Measurements from ENCODE around the gene NGEF. TPM values are rescaled to one million over a fixed set of nuclear protein-coding genes. Genes with fewer than 3 reads are reported as not detected.

Gene NGEF
- total RNA-seq, 4 donors from 2014 or later: 4.0 to 16.5 (median 6.2) TPM

DNA sequence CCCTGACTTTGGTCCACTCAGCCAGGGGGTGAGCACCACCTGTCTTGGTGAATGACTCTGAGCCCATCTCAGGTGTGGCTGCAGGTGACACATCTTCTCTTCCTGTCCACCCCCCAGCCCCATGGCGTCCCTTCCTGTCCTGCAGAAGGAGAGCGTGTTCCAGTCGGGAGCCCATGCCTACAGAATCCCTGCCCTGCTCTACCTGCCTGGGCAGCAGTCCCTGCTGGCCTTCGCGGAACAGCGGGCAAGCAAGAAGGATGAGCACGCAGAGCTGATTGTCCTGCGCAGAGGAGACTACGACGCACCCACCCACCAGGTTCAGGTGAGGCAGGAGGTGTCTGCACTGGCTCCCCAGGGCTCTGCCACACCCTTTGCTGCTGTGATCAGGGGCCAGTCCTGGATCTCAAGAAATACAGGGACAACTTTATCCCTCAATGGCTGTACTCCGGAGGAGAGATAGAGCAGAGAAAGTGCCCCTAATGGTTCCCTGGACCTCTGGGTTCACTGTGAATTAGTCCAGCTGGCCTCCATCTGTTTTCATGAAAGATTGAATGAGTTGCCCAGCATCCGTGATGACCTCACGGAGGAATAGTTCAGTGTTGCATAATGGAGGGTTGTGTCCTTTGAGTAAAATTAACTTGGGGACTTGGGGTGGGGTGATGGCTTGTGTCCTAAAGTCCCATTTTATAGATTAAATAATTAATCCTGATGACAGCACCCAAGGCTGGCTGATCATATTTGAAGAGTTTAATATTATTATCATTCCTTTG lies 19.7 kb upstream of the NGEF start, which contains the start of gene NEU2:
NEU2 (plus strand) TSS at position 122 of the 770 bp plus-strand sequence; CDS start at position 122, 0 bp downstream.
- no peak for DNase-seq
- H3K9me3 ChIP-seq: no peaks in the 10 kb centered on the region
- H3K27me3 ChIP-seq: no peaks in the 10 kb centered on the region
- TF ChIP-seq, protein P1, sequence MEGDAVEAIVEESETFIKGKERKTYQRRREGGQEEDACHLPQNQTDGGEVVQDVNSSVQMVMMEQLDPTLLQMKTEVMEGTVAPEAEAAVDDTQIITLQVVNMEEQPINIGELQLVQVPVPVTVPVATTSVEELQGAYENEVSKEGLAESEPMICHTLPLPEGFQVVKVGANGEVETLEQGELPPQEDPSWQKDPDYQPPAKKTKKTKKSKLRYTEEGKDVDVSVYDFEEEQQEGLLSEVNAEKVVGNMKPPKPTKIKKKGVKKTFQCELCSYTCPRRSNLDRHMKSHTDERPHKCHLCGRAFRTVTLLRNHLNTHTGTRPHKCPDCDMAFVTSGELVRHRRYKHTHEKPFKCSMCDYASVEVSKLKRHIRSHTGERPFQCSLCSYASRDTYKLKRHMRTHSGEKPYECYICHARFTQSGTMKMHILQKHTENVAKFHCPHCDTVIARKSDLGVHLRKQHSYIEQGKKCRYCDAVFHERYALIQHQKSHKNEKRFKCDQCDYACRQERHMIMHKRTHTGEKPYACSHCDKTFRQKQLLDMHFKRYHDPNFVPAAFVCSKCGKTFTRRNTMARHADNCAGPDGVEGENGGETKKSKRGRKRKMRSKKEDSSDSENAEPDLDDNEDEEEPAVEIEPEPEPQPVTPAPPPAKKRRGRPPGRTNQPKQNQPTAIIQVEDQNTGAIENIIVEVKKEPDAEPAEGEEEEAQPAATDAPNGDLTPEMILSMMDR (IDR thresholded peaks at IDR 0.05): no peak
- TF ChIP-seq POLR2A (IDR thresholded peaks at IDR 0.05): no peak
- intact Hi-C loops (cut with DNase I): loop anchor here (10.0 kb wide), 1 partner anchor 202 kb away; no protein-coding TSS in a partner anchor
- H3K4me3 ChIP-seq: no peak within 1 kb of the TSS
- H3K4me1 ChIP-seq: peaks cover 0 to 5% (median 0%) of the 10 kb centered on the region in 3 donors
- no peak within 1 kb of the TSS for H3K27ac ChIP-seq
- no peaks in the 10 kb centered on the region for H3K36me3 ChIP-seq
- WGBS, 2 donors: 82 to 84% methylated on average over 2 to 3 of the region's 13 CpGs

DNA sequence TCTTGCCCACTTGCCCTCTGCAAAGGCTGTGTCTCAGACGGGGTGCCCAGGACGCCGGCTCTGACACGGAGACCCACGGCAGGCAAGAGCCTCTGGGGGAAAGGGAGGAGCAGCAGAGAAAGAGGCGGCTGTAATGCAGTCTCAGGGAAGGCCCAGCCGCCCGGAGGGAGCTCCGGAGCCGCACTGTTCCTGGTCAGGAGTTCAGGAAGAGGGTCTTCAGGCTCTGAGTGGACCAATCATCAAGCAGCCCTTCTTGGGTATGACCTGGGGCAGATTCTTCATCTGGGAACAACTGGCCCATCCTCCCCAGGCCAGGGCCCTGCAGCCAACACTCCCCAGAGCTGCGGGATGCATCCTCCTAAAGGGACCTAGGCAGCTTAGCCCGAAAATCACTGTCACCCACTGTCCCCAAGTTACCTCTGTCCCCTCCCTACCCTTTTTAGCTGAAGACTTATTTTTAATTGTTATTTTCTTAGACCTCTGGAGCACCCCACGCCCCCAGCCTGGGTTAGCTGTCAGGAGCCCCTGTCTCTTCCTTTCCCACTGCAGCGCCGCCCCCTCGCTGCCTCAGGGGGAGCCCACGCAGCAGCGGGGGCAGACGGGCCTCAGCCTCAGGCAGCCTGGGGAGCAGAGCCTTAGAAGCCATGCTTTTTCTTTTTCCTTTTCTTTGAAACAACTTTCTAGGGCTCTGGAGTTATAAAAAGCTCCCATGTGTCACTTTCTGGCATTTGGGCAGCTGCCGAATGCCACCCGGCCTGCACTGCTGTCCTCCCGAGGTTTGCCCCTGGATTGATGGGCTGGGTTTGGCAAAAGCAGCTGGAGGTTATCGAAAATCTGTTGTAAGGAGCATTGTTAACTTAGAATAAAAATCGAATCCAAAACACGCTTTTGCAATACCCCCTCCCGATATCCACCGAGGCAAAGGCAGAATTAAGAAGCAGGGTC lies 18.8 kb upstream of the NGEF start:
- no peaks in the 10 kb centered on the region for H3K9me3 ChIP-seq
- TF ChIP-seq POLR2A (IDR thresholded peaks at IDR 0.05): no peak
- TF ChIP-seq, protein P1 (IDR thresholded peaks at IDR 0.05): no peak
- intact Hi-C loops (cut with DNase I): loop anchor here (10.0 kb wide), 1 partner anchor 203 kb away; no protein-coding TSS in a partner anchor
- 71 to 90% methylated on average over 19 to 26 of the region's 27 CpGs for WGBS, 2 donors
- no peak overlapping the region for H3K27ac ChIP-seq
- no peaks in the 10 kb centered on the region for H3K36me3 ChIP-seq
- no peaks in the 10 kb centered on the region for H3K27me3 ChIP-seq
- H3K4me1 ChIP-seq: peaks cover 0 to 5% (median 0%) of the 10 kb centered on the region in 3 donors
- no peak for DNase-seq
- no peak overlapping the region for H3K4me3 ChIP-seq

DNA sequence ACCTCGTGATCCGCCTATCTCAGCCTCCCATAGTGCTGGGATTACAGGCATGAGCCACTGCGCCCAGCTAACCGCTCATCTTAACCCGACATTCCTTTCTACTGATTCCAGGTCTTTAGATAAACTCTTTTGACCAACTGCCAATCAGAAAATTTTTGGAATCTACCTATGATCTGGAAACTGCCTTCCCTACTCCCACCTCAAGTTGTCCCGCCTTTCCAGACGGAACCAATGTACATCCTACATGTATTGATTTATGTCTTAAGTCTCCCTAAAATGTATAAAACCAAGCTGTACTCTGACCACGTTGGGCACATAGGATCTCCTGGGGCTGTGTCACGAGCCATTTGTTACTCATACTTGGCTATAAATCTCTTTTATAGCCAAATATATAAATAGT lies 16.3 kb upstream of the NGEF start:
- H3K9me3 ChIP-seq: no peaks in the 10 kb centered on the region
- no peak for DNase-seq
- H3K4me1 ChIP-seq: peaks cover 0 to 6% (median 0%) of the 10 kb centered on the region in 3 donors
- no peak for TF ChIP-seq POLR2A (IDR thresholded peaks at IDR 0.05)
- no peak overlapping the region for H3K4me3 ChIP-seq
- no peak overlapping the region for H3K27ac ChIP-seq
- intact Hi-C loops (cut with DNase I): no loop called here
- H3K36me3 ChIP-seq: no peaks in the 10 kb centered on the region
- no peaks in the 10 kb centered on the region for H3K27me3 ChIP-seq
- WGBS, 2 donors: 76 to 90% methylated on average over 9 of the region's 9 CpGs

DNA sequence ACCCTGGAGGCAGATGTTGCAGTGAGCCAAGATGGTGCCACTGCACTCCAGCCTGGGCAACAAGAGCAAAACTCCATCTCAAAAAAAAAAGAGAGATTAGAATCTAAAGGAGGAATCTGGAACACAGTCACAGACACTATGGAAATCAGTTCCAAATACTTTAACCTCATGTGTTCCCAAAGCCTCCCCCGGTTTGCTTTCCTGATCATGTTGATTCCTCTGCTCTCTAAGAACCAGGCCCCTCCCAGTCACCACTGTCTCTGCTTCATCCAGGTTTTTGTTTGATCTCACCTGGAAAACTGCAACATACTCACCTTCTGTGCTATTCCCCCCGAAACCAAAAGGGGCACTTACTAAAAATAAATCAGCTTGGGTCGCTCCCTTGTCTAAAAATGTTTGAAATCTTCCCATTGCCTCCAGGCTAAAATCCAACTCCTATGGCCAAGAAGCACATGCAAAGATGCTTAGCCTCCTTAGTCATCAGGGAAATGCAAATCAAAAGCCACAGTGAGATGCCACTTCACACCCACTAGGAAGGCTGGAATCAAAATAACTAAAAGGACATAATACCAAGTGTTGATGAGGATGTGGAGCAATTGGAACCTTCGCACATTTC lies 13.2 kb upstream of the NGEF start:
- H3K36me3 ChIP-seq: no peaks in the 10 kb centered on the region
- no peak overlapping the region for H3K4me3 ChIP-seq
- 33 to 50% methylated on average over 3 to 4 of the region's 4 CpGs for WGBS, 2 donors
- DNase-seq: no peak
- no peaks in the 10 kb centered on the region for H3K9me3 ChIP-seq
- H3K27me3 ChIP-seq: no peaks in the 10 kb centered on the region
- peaks cover 0 to 6% (median 0%) of the 10 kb centered on the region in 3 donors for H3K4me1 ChIP-seq
- intact Hi-C loops (cut with DNase I): no loop called here
- no peak overlapping the region for H3K27ac ChIP-seq
- TF ChIP-seq, protein P1 (IDR thresholded peaks at IDR 0.05): no peak
- no peak for TF ChIP-seq POLR2A (IDR thresholded peaks at IDR 0.05)

DNA sequence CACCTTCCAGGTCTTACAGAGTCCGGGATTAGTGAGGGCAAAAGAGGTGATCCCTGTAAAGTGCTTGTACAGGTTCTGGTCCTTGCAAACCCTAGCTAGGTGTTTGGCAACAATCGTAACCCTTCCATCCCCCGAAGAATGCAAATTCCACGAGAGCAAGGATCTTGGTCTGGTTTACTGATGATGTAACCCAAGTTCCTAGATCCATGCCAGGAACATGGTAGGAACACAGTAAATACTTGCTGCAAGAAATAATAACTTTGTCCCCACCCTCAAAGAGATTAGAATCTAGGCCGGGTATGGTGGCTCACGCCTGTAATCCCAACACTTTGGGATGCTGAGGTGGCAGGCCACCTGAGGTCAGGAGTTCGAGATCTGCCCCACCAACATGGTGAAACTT lies 12.7 kb upstream of the NGEF start:
- H3K27me3 ChIP-seq: no peaks in the 10 kb centered on the region
- DNase-seq: no peak
- H3K4me1 ChIP-seq: peaks cover 0 to 10% (median 0%) of the 10 kb centered on the region in 3 donors
- H3K4me3 ChIP-seq: no peak overlapping the region
- 65 to 77% methylated on average over 6 to 7 of the region's 7 CpGs for WGBS, 2 donors
- intact Hi-C loops (cut with DNase I): no loop called here
- H3K9me3 ChIP-seq: no peaks in the 10 kb centered on the region
- H3K27ac ChIP-seq: no peak overlapping the region
- TF ChIP-seq POLR2A (IDR thresholded peaks at IDR 0.05): no peak
- TF ChIP-seq, protein P1 (IDR thresholded peaks at IDR 0.05): no peak
- no peaks in the 10 kb centered on the region for H3K36me3 ChIP-seq
